HG02623 (cell line): ENCODE measurements around the gene ELOA2.
"Not testable (repeated sequence)": the region's sequence is repeated elsewhere in the genome, so short reads cannot be mapped to it uniquely, and the experiment has no call there.

Source experiments
- ATAC-seq: cut with Tn5 transposase; IDR thresholded peaks from one replicate; pipeline ENCODE4 v1.9.1; 2021; ENCODE audit warnings: moderate library complexity; ENCODE audit not compliant: unreplicated experiment

The ELOA2 gene

GRCh38 chr18:47022821-47023220, 12.6 kb downstream of the ELOA2 start:
- ATAC-seq = not testable (repeated sequence)

DNA sequence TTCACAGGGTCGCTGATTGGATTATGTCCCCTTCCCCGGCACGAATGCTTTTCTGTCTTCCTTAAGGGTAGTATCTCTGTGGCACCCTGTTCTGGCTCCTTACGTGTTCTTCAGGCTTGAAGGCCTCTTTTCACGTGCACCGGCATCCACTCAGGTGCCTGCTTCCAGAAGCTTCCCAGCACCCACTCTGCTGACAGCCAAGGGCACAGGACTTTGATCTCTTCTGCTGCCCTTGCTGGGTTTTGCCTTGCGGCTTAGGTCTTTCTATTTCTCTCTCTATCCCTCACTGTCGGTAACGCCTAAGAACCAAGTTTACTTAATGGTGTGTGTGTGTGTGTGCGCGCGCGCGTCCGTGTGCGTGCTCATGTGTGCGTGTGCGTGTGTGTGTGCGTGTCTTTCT, 14.7 kb downstream of the ELOA2 start:
- not testable (repeated sequence) for ATAC-seq

GRCh38 chr18:47019870-47020269, 15.6 kb downstream of the ELOA2 start:
- ATAC-seq = not testable (repeated sequence)
